H9 (cell line): ENCODE results near the gene CHD9. TPM values are rescaled to one million over a fixed set of nuclear protein-coding genes. Genes with fewer than 3 reads are reported as not detected.

Experiments used
- DNase-seq: peaks from one replicate; pipeline ENCODE4 v3.0.0-alpha.2; 2017
- H2AFZ ChIP-seq: one replicate; pipeline ENCODE4 v1.6.1; 2013; ENCODE audit warnings: mild to moderate bottlenecking, low read length, control low read depth, moderate library complexity
- H2AK5ac ChIP-seq: 2 replicates; pipeline ENCODE4 v1.6.1; 2013; ENCODE audit warnings: low read length, control low read depth, mixed read lengths; ENCODE audit not compliant: insufficient read length
- H2BK120ac ChIP-seq: one replicate; pipeline ENCODE4 v1.6.1; 2013; ENCODE audit warnings: low read depth, mild to moderate bottlenecking, low read length, control low read depth, inconsistent platforms; ENCODE audit not compliant: poor library complexity, severe bottlenecking
- H2BK12ac ChIP-seq: 2 replicates; pipeline ENCODE4 v1.6.1; 2013; ENCODE audit warnings: low read length, control low read depth, mixed read lengths, low read depth; ENCODE audit not compliant: insufficient read length
- H2BK15ac ChIP-seq: 2 replicates; pipeline ENCODE4 v1.6.1; 2013; ENCODE audit warnings: low read depth, low read length, control low read depth
- H2BK20ac ChIP-seq: one replicate; pipeline ENCODE4 v1.6.1; 2013; ENCODE audit warnings: low read depth, mild to moderate bottlenecking, low read length, control low read depth, inconsistent platforms; ENCODE audit not compliant: poor library complexity, severe bottlenecking
- H2BK5ac ChIP-seq: 2 replicates; pipeline ENCODE4 v1.6.1; 2013; ENCODE audit warnings: low read length, control low read depth, mixed read lengths; ENCODE audit not compliant: insufficient read length
- H3K14ac ChIP-seq: 2 replicates; pipeline ENCODE4 v1.6.1; 2013; ENCODE audit warnings: low read length, control low read depth; ENCODE audit not compliant: insufficient read depth
- H3K18ac ChIP-seq: 2 replicates; pipeline ENCODE4 v1.6.1; 2013; ENCODE audit warnings: low read depth, mild to moderate bottlenecking, mixed read lengths, low read length, control low read depth; ENCODE audit not compliant: insufficient read length
- H3K23ac ChIP-seq: 2 replicates; pipeline ENCODE4 v1.6.1; 2013; ENCODE audit warnings: low read length, control low read depth, mixed read lengths, low read depth; ENCODE audit not compliant: insufficient read length
- H3K23me2 ChIP-seq: 2 replicates; pipeline ENCODE4 v1.6.1; 2013; ENCODE audit warnings: low read depth, mild to moderate bottlenecking, mixed read lengths, low read length, control low read depth; ENCODE audit not compliant: insufficient read length, poor library complexity, severe bottlenecking
- H3K27ac ChIP-seq: 2 replicates; pipeline ENCODE4 v1.5.1; 2013; ENCODE audit warnings: low read length, control low read depth, mixed read lengths, low read depth; ENCODE audit not compliant: insufficient read length
- H3K27me3 ChIP-seq: 2 replicates; pipeline ENCODE4 v1.6.1; 2013; ENCODE audit warnings: low read length, control low read depth, inconsistent platforms; ENCODE audit not compliant: insufficient read depth
- H3K4ac ChIP-seq: 2 replicates; pipeline ENCODE4 v1.6.1; 2013; ENCODE audit warnings: low read depth, mild to moderate bottlenecking, control low read depth, inconsistent platforms, low read length, moderate library complexity
- H3K4me1 ChIP-seq: 2 replicates; pipeline ENCODE4 v1.6.1; 2013; ENCODE audit warnings: low read length, control low read depth, inconsistent platforms; ENCODE audit not compliant: insufficient read depth
- H3K4me2 ChIP-seq: 2 replicates; pipeline ENCODE4 v1.6.1; 2013; ENCODE audit warnings: low read length, control low read depth, mixed read lengths; ENCODE audit not compliant: insufficient read length, insufficient read depth
- H3K56ac ChIP-seq: 2 replicates; pipeline ENCODE4 v1.6.1; 2013; ENCODE audit warnings: low read depth, mild to moderate bottlenecking, mixed read lengths, low read length, control low read depth; ENCODE audit not compliant: insufficient read length
- H3K79me1 ChIP-seq: 2 replicates; pipeline ENCODE4 v1.6.1; 2013; ENCODE audit warnings: low read depth, mild to moderate bottlenecking, moderate library complexity, low read length, control low read depth, inconsistent platforms; ENCODE audit not compliant: insufficient read depth, poor library complexity, severe bottlenecking
- H3K79me2 ChIP-seq: 2 replicates; pipeline ENCODE4 v1.6.1; 2013; ENCODE audit warnings: low read length, control low read depth, inconsistent platforms; ENCODE audit not compliant: insufficient read depth
- H3K9ac ChIP-seq: 2 replicates; pipeline ENCODE4 v1.6.1; 2013; ENCODE audit warnings: low read length, control low read depth, mixed read lengths; ENCODE audit not compliant: insufficient read length; ENCODE audit errors: extremely low read depth
- H3K9me3 ChIP-seq: one replicate; pipeline ENCODE4 v1.6.1; 2013; ENCODE audit warnings: low read depth, low read length, inconsistent platforms; ENCODE audit not compliant: control insufficient read depth
- H3T11ph ChIP-seq: one replicate; pipeline ENCODE4 v1.6.1; 2013; ENCODE audit warnings: mild to moderate bottlenecking, low read length, control low read depth, inconsistent platforms
- H4K20me1 ChIP-seq: one replicate; pipeline ENCODE4 v1.6.1; 2013; ENCODE audit not compliant: control insufficient read depth, insufficient read length, insufficient read depth
- H4K5ac ChIP-seq: 2 replicates; pipeline ENCODE4 v1.6.1; 2013; ENCODE audit warnings: low read depth, mild to moderate bottlenecking, mixed read lengths, low read length, control low read depth; ENCODE audit not compliant: insufficient read length
- H4K8ac ChIP-seq: replicated peaks from 2 replicates; pipeline ENCODE4 v1.6.1; 2013; ENCODE audit warnings: low read length, control low read depth, mixed read lengths, low read depth; ENCODE audit not compliant: insufficient read length
- H4K91ac ChIP-seq: 2 replicates; pipeline ENCODE4 v1.6.1; 2013; ENCODE audit warnings: low read depth, mild to moderate bottlenecking, moderate library complexity, mixed read lengths, low read length, control low read depth; ENCODE audit not compliant: insufficient read length
- H3K27ac Mint-ChIP-seq, 3 experiments: 2 replicates in 2 of 3; 3 replicates in 1 of 3; pipeline ENCODE4 v1.8.0; 2020 to 2021; ENCODE audit warnings: mixed read lengths in 3 of 3, mild to moderate bottlenecking in 1 of 3, moderate library complexity in 1 of 3
- H3K27me3 Mint-ChIP-seq: 2 replicates; pipeline ENCODE4 v1.8.0; 2021; ENCODE audit warnings: low read depth, mild to moderate bottlenecking, moderate library complexity, mixed read lengths
- H3K36me3 Mint-ChIP-seq, 3 experiments: 2 replicates in 2 of 3; 3 replicates in 1 of 3; pipeline ENCODE4 v1.8.0; 2020 to 2021; ENCODE audit warnings: low read depth in 3 of 3, mixed read lengths in 3 of 3; ENCODE audit not compliant: insufficient read depth in 1 of 3
- H3K4me1 Mint-ChIP-seq, 2 experiments: 2 replicates each; pipeline ENCODE4 v1.8.0; 2020; ENCODE audit warnings: mixed read lengths in 2 of 2
- H3K4me3 Mint-ChIP-seq, 2 experiments: 2 replicates in 1 of 2; 3 replicates in 1 of 2; pipeline ENCODE4 v1.8.0; 2020 to 2021; ENCODE audit warnings: mild to moderate bottlenecking in 2 of 2, mixed read lengths in 2 of 2, moderate library complexity in 1 of 2
- H3K9me3 Mint-ChIP-seq, 2 experiments: 2 replicates in 1 of 2; 3 replicates in 1 of 2; pipeline ENCODE4 v1.8.0; 2020; ENCODE audit warnings: mild to moderate bottlenecking in 2 of 2, mixed read lengths in 2 of 2, moderate library complexity in 1 of 2
- WGBS: extraction: QIAGEN DNeasy Blood & Tissue Kit; methylation state at CpG from one replicate; pipeline ENCODE4 v1.1.7; 2013; ENCODE audit warnings: missing lambda C conversion rate, low lambda C conversion rate, mixed read lengths; ENCODE audit not compliant: insufficient read length; ENCODE audit errors: extremely low coverage; 5-methylcytosine and 5-hydroxymethylcytosine counted together
- total RNA-seq: library from RNA; stranded (reverse); gene quantifications from 2 replicates; pipeline ENCODE4 v1.2.1, GENCODE V29; 2021
- TF ChIP-seq, protein P1 (sequence below): fragments of 200-600 bp; sonication (generic); conservative IDR thresholded peaks from 3 replicates; pipeline ENCODE4 v1.8.0; 2021; ENCODE audit warnings: antibody characterized with exemption, mild to moderate bottlenecking

Gene CHD9
- total RNA-seq, 1 experiment from 2014 or later = 46.2 TPM

DNA sequence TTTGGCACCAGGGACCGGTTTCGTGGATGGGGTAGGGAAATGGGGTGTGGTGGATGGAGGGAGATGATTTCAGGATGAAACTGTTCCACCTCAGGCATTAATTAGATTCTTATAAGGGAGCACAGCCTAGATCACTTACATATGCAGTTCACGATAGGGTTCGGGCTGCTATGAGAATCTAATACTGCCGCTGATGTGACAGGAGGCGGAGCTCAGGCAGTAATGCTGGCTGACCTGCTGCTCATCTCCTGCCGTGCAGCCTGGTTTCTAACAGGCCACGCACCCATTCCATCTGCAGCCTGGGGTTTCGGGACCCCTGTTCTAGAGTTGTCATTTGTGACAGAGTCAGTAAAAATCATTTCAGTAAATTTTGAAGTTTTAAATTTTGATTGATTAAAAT, 99.7 kb downstream of the CHD9 start:
- no peak overlapping the region for H2AK5ac ChIP-seq
- Mint-ChIP-seq H3K27me3 (no peaks in the 10 kb centered on the region), H3K4me1 (peaks cover 8 to 9% of the 10 kb centered on the region in 2 experiments), H3K4me3 (no peak overlapping the region), H3K36me3 (peaks cover 8 to 20% (median 12%) of the 10 kb centered on the region in 3 experiments; a peak in 6 of 7 replicates), H3K9me3 (no peaks in the 10 kb centered on the region), H3K27ac (no peak overlapping the region)
- no peaks in the 10 kb centered on the region for H3K23me2 ChIP-seq
- H3K27ac ChIP-seq = no peak overlapping the region
- no peak overlapping the region for H3K9ac ChIP-seq
- H2BK20ac ChIP-seq = no peak overlapping the region
- H3K14ac ChIP-seq = no peak overlapping the region
- H3K9me3 ChIP-seq = no peaks in the 10 kb centered on the region
- H3K4me2 ChIP-seq = no peak overlapping the region
- H2BK15ac ChIP-seq = no peak overlapping the region
- H4K5ac ChIP-seq = no peak overlapping the region
- no peak overlapping the region for H2BK12ac ChIP-seq
- no peak for DNase-seq
- no peak overlapping the region for H3K18ac ChIP-seq
- WGBS = no CpG with 5 or more reads among the region's 9 CpGs
- H3K27me3 ChIP-seq = no peaks in the 10 kb centered on the region
- H2AFZ ChIP-seq = no peak overlapping the region
- no peak overlapping the region for H4K91ac ChIP-seq
- TF ChIP-seq, protein P1, sequence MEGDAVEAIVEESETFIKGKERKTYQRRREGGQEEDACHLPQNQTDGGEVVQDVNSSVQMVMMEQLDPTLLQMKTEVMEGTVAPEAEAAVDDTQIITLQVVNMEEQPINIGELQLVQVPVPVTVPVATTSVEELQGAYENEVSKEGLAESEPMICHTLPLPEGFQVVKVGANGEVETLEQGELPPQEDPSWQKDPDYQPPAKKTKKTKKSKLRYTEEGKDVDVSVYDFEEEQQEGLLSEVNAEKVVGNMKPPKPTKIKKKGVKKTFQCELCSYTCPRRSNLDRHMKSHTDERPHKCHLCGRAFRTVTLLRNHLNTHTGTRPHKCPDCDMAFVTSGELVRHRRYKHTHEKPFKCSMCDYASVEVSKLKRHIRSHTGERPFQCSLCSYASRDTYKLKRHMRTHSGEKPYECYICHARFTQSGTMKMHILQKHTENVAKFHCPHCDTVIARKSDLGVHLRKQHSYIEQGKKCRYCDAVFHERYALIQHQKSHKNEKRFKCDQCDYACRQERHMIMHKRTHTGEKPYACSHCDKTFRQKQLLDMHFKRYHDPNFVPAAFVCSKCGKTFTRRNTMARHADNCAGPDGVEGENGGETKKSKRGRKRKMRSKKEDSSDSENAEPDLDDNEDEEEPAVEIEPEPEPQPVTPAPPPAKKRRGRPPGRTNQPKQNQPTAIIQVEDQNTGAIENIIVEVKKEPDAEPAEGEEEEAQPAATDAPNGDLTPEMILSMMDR = no peak
- H4K8ac ChIP-seq = no peak overlapping the region
- H3K56ac ChIP-seq = no peak overlapping the region
- no peak overlapping the region for H3K4ac ChIP-seq
- H2BK5ac ChIP-seq = no peak overlapping the region
- H2BK120ac ChIP-seq = no peak overlapping the region
- no peaks in the 10 kb centered on the region for H4K20me1 ChIP-seq
- no peak overlapping the region for H3K23ac ChIP-seq
- H3K79me2 ChIP-seq = no peaks in the 10 kb centered on the region; the same call in 1 of the 2 replicates
- no peaks in the 10 kb centered on the region for H3K79me1 ChIP-seq
- H3K4me1 ChIP-seq = no peaks in the 10 kb centered on the region
- no peak overlapping the region for H3T11ph ChIP-seq
